Fibroblast of lung (primary cell): ENCODE measurements around the gene HIVEP3. TPM values are rescaled to one million over a fixed set of nuclear protein-coding genes. Genes with fewer than 3 reads are reported as not detected.

ENCODE experiments used
- DNase-seq, 2 donors: peaks; one replicate each; pipeline versions ENCODE4 v3.0.0 to v3.0.0-alpha.2; 2010; ENCODE audit warnings: low read depth in 2 of 2
- H2AFZ ChIP-seq: 2 replicates; pipeline ENCODE4 v1.5.1; 2012; ENCODE audit warnings: low read length, control low read depth, inconsistent platforms
- H3K27ac ChIP-seq: 2 replicates; pipeline ENCODE4 v1.5.1; 2011; ENCODE audit warnings: low read length, control low read depth; ENCODE audit not compliant: insufficient read depth
- H3K27me3 ChIP-seq: 2 replicates; pipeline ENCODE4 v1.5.1; 2011; ENCODE audit warnings: mild to moderate bottlenecking, low read length; ENCODE audit not compliant: control insufficient read depth, insufficient read depth
- H3K36me3 ChIP-seq: 2 replicates; pipeline ENCODE4 v1.5.1; 2011; ENCODE audit warnings: low read length; ENCODE audit not compliant: control insufficient read depth, insufficient read depth
- H3K4me1 ChIP-seq: 2 replicates; pipeline ENCODE4 v1.5.1; 2011; ENCODE audit warnings: low read length; ENCODE audit not compliant: control insufficient read depth, insufficient read depth; ENCODE audit errors: extremely low read depth
- H3K4me2 ChIP-seq: 2 replicates; pipeline ENCODE4 v1.5.1; 2011; ENCODE audit warnings: low read length, control low read depth; ENCODE audit not compliant: insufficient read depth; ENCODE audit errors: extremely low read depth
- H3K4me3 ChIP-seq, 4 experiments: fragments of 200-600 bp in 1 of 4; sonication (generic) in 1 of 4; replicated peaks in 1 of 4; 2 replicates each; pipeline ENCODE4 v1.5.1; 2011 to 2016; ENCODE audit warnings: low read length in 4 of 4, low read depth in 3 of 4, mild to moderate bottlenecking in 3 of 4, control low read depth in 2 of 4, inconsistent platforms in 1 of 4, mixed read lengths in 1 of 4; ENCODE audit not compliant: insufficient read depth in 1 of 4; ENCODE audit errors: control extremely low read depth in 1 of 4
- H3K79me2 ChIP-seq: 2 replicates; pipeline ENCODE4 v1.5.1; 2012; ENCODE audit warnings: mild to moderate bottlenecking, low read length, inconsistent platforms; ENCODE audit not compliant: control insufficient read depth, insufficient read depth
- H3K9ac ChIP-seq: 2 replicates; pipeline ENCODE4 v1.5.1; 2011; ENCODE audit warnings: mild to moderate bottlenecking, low read length, control low read depth; ENCODE audit not compliant: insufficient read depth
- H3K9me3 ChIP-seq: 2 replicates; pipeline ENCODE4 v1.5.1; 2012; ENCODE audit warnings: low read depth, low read length; ENCODE audit not compliant: control insufficient read depth, insufficient read depth
- H4K20me1 ChIP-seq: 2 replicates; pipeline ENCODE4 v1.5.1; 2011; ENCODE audit warnings: low read length; ENCODE audit not compliant: control insufficient read depth, insufficient read depth; ENCODE audit errors: extremely low read depth
- EZH2 ChIP-seq: IDR thresholded peaks from 2 replicates; pipeline ENCODE4 v1.5.1; 2012; ENCODE audit warnings: low read length, control low read depth, mild to moderate bottlenecking; ENCODE audit errors: missing control alignments
- polyA plus RNA-seq, 2 donors: library from polyadenylated mRNA; depleted of rRNA in 1 of 2; stranded (reverse) in 1 of 2; unstranded in 1 of 2; fragments of >200 nt; gene quantifications; 2 replicates each; pipeline ENCODE4 v1.2.1, GENCODE V29; 2011 to 2012; ENCODE audit warnings: missing spikeins in 1 of 2
- total RNA-seq: library from RNA; depleted of rRNA; stranded (reverse); fragments of >200 nt; gene quantifications from 2 replicates; pipeline ENCODE4 v1.2.1, GENCODE V29; 2014
- TF ChIP-seq, protein P1 (sequence below), 2 donors: IDR thresholded peaks in 1 of 2; conservative IDR thresholded peaks in 1 of 2; 1 replicate in 1 of 2; 2 replicates in 1 of 2; pipeline ENCODE4 v1.5.1; 2011 to 2012; ENCODE audit warnings: low read length in 2 of 2, control low read depth in 1 of 2, inconsistent platforms in 1 of 2, low read depth in 1 of 2, mild to moderate bottlenecking in 1 of 2

HIVEP3 gene
- total and polyA plus RNA-seq, 2 donors (not counting 1 experiment from before 2014, with no cell fraction given), result 0.83 to 3.2 TPM

DNA sequence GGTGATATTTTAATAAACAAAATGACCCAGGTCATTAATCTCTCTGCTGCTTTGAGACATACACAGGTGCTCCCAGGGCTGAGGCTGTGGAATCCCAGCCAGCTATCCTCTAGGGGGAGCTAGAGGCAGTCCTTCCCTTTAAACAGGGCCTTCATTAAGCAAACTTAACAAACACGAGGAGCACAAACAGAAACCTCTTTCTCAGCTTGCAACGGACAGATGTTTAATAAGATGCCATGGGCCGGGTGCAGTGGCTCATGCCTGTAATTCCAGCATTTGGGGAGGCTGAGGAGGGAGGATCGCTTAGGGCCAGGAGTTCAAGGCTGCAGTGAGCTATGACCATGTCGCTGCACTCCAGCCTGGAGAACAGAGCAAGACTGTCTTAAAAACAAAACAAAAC, 106.7 kb downstream of the HIVEP3 start:
- Histone ChIP-seq H2AFZ (no peak overlapping the region), H4K20me1 (no peaks in the 10 kb centered on the region), H3K9ac (no peak overlapping the region), H3K79me2 (no peaks in the 10 kb centered on the region), H3K36me3 (no peaks in the 10 kb centered on the region), H3K4me2 (no peak overlapping the region), H3K4me1 (peaks cover 5% of the 10 kb centered on the region), H3K4me3 (no peak overlapping the region), H3K27ac (peak overlapping the region; percentile 71), H3K27me3 (no peaks in the 10 kb centered on the region), H3K9me3 (no peaks in the 10 kb centered on the region)
- TF ChIP-seq, protein P1, sequence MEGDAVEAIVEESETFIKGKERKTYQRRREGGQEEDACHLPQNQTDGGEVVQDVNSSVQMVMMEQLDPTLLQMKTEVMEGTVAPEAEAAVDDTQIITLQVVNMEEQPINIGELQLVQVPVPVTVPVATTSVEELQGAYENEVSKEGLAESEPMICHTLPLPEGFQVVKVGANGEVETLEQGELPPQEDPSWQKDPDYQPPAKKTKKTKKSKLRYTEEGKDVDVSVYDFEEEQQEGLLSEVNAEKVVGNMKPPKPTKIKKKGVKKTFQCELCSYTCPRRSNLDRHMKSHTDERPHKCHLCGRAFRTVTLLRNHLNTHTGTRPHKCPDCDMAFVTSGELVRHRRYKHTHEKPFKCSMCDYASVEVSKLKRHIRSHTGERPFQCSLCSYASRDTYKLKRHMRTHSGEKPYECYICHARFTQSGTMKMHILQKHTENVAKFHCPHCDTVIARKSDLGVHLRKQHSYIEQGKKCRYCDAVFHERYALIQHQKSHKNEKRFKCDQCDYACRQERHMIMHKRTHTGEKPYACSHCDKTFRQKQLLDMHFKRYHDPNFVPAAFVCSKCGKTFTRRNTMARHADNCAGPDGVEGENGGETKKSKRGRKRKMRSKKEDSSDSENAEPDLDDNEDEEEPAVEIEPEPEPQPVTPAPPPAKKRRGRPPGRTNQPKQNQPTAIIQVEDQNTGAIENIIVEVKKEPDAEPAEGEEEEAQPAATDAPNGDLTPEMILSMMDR (conservative IDR thresholded peaks at IDR 0.05 in 1 of 2, IDR thresholded peaks at IDR 0.05 in 1 of 2; ENCODE audit: low read depth in 1 of 2, low read length in 2 of 2), result peak; percentile 66 to 89
- TF ChIP-seq EZH2, result no peak
- DNase-seq, result peak; percentile 68 to 86

DNA sequence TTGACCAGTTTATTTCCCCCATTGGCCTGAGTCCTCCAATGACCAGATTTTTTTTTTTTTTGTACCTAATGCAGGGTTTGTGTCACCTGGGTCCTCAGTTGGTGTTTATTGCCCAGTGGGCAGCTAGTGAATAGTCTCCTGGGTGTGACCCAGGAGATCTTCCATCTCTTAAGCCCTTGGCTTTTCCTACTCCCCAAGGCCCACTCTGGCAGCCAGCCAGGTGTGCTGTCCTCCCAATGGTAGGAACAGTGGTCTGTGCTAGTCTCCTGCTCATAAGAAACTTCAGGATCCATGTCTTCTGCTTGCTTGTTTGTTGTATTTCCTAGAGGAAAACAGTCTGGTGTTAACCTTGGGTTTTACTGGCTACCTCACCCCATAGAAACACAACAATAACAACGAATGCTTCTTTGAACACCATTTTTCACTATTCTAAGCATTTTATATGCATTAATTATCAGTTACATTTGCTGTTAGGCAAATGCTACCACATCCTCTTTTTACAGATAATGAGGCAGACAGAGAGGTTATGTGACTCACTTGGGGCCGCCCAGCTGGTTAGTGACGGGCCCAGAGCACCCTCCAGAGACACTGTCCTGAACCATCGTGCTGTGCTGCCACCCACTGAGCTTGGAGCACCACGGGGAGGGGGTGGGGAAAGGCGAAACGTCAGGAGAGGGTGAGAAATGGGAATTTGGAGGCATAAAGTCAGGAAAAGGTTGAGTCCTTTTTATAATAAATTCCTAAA, 107.5 kb downstream of the HIVEP3 start:
- Histone ChIP-seq H2AFZ (no peak overlapping the region), H3K4me2 (no peak overlapping the region), H3K9ac (no peak overlapping the region), H3K36me3 (no peaks in the 10 kb centered on the region), H3K9me3 (no peaks in the 10 kb centered on the region), H4K20me1 (no peaks in the 10 kb centered on the region), H3K4me3 (no peak overlapping the region), H3K4me1 (peaks cover 5% of the 10 kb centered on the region), H3K27me3 (no peaks in the 10 kb centered on the region), H3K27ac (no peak overlapping the region), H3K79me2 (no peaks in the 10 kb centered on the region)
- peak; percentile 22 to 70 for DNase-seq
- TF ChIP-seq, protein P1 (conservative IDR thresholded peaks at IDR 0.05 in 1 of 2, IDR thresholded peaks at IDR 0.05 in 1 of 2; ENCODE audit: low read depth in 1 of 2, low read length in 2 of 2), result no peak
- no peak for TF ChIP-seq EZH2

DNA sequence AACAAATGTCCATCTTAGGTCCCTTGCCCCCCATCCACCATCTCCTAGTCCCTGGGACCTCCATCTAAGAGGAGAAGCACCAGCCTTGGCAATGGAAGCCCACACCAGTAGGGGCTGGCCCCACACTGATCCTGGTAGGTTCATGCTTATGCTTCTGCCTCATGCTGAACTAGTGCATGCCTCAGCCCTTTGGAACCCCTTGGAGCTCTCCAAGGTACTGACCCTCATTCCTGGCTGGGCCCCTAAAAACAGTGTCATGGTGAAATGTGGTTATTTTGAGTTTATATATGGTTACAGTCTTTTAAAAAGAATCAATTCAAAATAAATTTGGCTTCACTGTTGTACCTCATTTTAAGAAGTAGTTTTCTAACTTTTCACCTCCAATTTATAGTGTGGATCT, 108.3 kb downstream of the HIVEP3 start:
- peak; percentile 52 to 58 for DNase-seq
- TF ChIP-seq, protein P1 (conservative IDR thresholded peaks at IDR 0.05 in 1 of 2, IDR thresholded peaks at IDR 0.05 in 1 of 2; ENCODE audit: low read depth in 1 of 2, low read length in 2 of 2), result no peak
- TF ChIP-seq EZH2, result no peak
- Histone ChIP-seq H3K27me3 (no peaks in the 10 kb centered on the region), H3K4me2 (no peak overlapping the region), H3K9ac (no peak overlapping the region), H3K9me3 (no peaks in the 10 kb centered on the region), H3K4me1 (peaks cover 5% of the 10 kb centered on the region), H3K4me3 (no peak overlapping the region), H2AFZ (no peak overlapping the region), H3K36me3 (no peaks in the 10 kb centered on the region), H3K79me2 (no peaks in the 10 kb centered on the region), H3K27ac (no peak overlapping the region), H4K20me1 (no peaks in the 10 kb centered on the region)
